Astrocyte (in vitro differentiated cells and primary cell): Measurements from ENCODE around the gene MED1.

Experiments
- EZH2 ChIP-seq: IDR thresholded peaks from 2 replicates; pipeline ENCODE4 v1.6.1; 2012; ENCODE audit warnings: mild to moderate bottlenecking, low read length, inconsistent platforms; ENCODE audit not compliant: insufficient read depth
- TF ChIP-seq, protein P1 (sequence below): IDR thresholded peaks from 2 replicates; pipeline ENCODE4 v1.5.1; 2011; ENCODE audit warnings: low read depth, mild to moderate bottlenecking, inconsistent platforms, low read length, moderate library complexity; ENCODE audit not compliant: insufficient read depth

DNA sequence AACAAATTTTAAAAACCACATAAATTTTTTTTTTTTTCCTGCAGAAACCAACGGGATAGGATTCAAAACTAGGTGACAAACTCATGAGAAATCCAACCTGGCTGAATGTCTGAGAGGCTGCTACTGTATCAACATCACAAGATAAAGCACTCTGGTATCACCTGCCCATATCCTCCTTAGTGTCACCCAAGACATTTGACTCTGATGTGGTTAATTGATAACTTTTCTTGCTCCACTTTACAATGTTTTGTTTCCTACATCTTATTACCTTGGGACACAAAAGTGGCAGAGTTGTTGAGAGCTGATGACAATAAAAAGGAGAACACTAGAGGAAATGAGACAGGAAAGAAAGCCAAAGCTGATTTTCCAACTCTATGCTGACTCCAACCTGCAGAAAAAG lies 45.6 kb downstream of the MED1 start:
- TF ChIP-seq, protein P1, sequence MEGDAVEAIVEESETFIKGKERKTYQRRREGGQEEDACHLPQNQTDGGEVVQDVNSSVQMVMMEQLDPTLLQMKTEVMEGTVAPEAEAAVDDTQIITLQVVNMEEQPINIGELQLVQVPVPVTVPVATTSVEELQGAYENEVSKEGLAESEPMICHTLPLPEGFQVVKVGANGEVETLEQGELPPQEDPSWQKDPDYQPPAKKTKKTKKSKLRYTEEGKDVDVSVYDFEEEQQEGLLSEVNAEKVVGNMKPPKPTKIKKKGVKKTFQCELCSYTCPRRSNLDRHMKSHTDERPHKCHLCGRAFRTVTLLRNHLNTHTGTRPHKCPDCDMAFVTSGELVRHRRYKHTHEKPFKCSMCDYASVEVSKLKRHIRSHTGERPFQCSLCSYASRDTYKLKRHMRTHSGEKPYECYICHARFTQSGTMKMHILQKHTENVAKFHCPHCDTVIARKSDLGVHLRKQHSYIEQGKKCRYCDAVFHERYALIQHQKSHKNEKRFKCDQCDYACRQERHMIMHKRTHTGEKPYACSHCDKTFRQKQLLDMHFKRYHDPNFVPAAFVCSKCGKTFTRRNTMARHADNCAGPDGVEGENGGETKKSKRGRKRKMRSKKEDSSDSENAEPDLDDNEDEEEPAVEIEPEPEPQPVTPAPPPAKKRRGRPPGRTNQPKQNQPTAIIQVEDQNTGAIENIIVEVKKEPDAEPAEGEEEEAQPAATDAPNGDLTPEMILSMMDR, result no peak
- TF ChIP-seq EZH2, result no peak
